Kasumi-1 (cell line): Measurements from ENCODE around the gene SLC34A1.
"Not testable (repeated sequence)": the region's sequence is repeated elsewhere in the genome, so short reads cannot be mapped to it uniquely, and the experiment has no call there.

Experiments used
- DNase-seq, 2 experiments: peaks; one replicate each; lab custom pipeline; 2025; lab: John Stamatoyannopoulos, UW

Gene SLC34A1, protein sequence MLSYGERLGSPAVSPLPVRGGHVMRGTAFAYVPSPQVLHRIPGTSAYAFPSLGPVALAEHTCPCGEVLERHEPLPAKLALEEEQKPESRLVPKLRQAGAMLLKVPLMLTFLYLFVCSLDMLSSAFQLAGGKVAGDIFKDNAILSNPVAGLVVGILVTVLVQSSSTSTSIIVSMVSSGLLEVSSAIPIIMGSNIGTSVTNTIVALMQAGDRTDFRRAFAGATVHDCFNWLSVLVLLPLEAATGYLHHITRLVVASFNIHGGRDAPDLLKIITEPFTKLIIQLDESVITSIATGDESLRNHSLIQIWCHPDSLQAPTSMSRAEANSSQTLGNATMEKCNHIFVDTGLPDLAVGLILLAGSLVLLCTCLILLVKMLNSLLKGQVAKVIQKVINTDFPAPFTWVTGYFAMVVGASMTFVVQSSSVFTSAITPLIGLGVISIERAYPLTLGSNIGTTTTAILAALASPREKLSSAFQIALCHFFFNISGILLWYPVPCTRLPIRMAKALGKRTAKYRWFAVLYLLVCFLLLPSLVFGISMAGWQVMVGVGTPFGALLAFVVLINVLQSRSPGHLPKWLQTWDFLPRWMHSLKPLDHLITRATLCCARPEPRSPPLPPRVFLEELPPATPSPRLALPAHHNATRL

GRCh38 chr5:177384134-177384533 is at the start of gene SLC34A1:
Gene SLC34A1 (plus strand): TSS chr5:177384434. CDS start chr5:177385742, 1,308 bp downstream.
- DNase-seq, result no peak

- DNase-seq, result no peak
These were observed 49.2 kb upstream of the SLC34A1 start for GRCh38 chr5:177334781-177335700.

DNA sequence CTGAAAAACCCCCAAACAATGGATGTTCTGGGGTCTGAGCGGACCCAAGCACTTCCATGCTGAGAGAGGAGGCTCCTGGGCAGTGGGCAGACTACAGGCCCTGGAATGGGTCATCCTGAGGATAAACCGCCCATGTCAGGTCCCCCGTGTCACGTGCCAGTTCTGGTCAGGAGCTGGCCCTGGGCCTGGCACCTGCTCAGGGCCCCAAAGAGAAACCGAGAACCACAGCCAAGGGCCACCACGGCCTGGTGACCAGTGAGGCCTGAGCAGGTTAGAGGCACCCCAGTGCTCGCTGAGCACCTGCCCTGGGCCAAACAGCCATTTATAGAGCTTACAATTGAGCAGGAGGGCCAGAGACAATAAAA is 48.6 kb upstream of the SLC34A1 start:
- no peak for DNase-seq

GRCh38 chr5:177336112-177336511 is 48.1 kb upstream of the SLC34A1 start:
- DNase-seq, result peak; percentile 77 to 87

GRCh38 chr5:177336603-177337494 is 47.4 kb upstream of the SLC34A1 start:
- no peak for DNase-seq

- no peak for DNase-seq
These were observed 45.8 kb upstream of the SLC34A1 start for GRCh38 chr5:177338251-177339106.

DNA sequence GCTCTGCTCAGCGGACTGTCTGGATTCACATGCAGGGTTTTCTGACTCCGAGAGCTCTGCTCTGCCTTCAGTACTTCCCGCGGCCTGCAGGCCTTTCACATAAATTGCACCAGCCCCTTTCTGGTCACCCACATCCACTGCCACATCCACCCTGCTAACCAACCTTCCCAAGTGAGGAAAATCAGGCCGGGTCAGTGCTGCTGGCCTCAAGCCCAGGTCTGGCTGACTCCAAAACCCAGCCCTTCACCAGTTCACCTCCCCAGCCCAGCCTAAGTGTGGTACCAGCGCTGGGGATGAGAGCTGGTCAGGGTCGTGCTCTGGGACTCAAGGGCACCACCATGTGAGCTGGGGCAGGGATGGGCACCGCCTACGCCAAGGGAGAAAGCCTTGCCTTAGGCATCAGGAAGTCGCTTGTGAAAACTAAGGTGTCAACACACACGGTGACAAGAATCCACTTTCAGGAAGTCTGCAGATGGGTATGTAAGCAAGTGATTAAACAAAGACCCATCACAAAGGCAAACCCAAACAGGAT is 45.1 kb upstream of the SLC34A1 start:
- DNase-seq, result no peak

DNA sequence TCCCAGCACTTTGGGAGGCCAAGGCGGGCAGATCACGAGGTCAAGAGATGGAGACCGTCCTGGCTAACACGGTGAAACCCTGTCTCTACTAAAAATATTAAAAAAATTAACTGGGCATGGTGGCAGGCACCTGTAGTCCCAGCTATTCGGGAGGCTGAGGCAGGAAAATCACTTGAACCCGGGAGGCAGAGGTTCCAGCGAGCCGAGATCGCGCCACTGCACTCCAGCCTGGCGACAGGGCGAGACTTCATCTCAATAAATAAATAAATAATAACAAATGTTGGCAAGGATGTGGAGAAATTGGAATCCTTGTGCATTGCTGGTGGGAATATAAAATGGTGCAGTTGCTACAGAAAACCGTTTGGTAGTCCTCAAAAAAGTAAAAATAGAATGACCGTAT is 41.2 kb upstream of the SLC34A1 start:
- DNase-seq, result not testable (repeated sequence)

- no peak for DNase-seq
These were observed 40.5 kb upstream of the SLC34A1 start for GRCh38 chr5:177343777-177344176.

DNA sequence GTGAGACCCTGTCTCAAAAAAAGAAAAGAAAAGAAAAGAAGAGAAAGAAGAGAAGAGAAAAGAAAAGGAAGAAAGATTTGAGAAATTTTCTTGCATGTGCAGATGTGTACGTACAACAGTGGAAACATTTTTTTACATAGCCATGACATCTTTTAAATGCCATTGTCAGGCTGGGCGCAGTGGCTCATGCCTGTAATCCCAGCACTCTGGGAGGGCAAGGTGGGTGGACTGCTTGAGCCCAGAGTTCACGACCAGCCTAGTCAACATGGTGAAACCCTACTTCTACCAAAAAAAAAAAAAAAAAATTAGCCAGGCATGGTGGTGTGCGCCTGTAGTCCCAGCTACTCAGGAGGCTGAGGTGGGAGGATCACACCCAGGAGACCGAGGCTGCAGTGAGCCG is 39.3 kb upstream of the SLC34A1 start:
- DNase-seq, result no peak

GRCh38 chr5:177346820-177347219 is 37.4 kb upstream of the SLC34A1 start:
- DNase-seq, result no peak

DNA sequence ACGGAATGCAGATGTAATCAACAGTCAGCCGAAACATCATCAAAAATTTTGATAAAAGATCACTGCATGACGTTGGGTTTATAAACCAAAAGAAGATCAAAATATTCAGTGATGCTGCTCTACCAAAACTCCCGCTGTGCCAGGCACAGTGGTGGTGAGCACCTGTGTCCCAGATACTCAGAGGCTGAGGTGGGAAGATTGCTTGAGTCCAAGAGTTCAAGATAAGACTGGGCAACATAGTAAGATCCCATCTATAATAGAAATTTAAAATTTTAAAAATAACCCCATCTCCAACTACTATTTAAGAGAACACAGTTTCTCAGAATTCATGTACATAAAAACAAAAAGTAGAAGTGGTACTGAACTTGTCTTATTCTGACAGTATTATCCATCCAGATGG is 36.5 kb upstream of the SLC34A1 start:
- DNase-seq, result no peak

GRCh38 chr5:177349362-177349647 is 34.9 kb upstream of the SLC34A1 start:
- DNase-seq, result no peak

- no peak for DNase-seq
These were observed 34.5 kb upstream of the SLC34A1 start for GRCh38 chr5:177349762-177350161.

DNA sequence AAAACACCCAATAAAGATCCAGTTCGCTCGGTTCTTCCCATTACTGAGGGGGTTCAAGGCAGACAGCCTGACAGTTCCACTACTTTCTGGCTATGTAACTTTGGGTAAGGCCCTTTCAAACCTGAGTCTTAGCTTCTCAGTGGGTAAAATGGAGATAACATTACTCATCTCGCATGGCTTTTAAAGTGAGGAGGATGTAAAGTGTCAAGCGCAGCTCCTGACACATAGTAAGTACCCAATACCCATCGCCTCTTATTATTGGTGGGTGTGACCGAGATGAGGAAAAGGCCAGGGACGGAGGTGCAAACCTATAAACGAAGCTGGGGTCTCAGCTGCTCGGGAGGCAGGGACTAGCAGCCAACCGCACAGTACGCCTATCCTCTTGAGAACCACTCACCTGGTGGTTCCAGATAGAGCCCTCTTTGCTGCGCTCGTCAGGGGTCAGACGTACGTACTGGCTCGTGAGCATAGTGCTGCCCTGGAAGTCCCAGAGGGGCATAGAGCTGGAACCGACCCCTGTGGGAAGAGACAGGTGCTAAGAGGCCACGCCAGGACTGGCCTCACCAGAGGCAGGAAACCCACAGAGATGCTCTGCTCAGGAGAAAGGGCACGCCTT is 33.4 kb upstream of the SLC34A1 start:
- no peak for DNase-seq

GRCh38 chr5:177351392-177352329 is 32.6 kb upstream of the SLC34A1 start, which contains the start of gene LMAN2:
Gene LMAN2 (minus strand): TSS chr5:177351668. CDS start chr5:177351647, 21 bp downstream.
- DNase-seq, result peak; percentile 96

- DNase-seq, result no peak
These were observed 31.1 kb upstream of the SLC34A1 start for GRCh38 chr5:177353093-177353492.

DNA sequence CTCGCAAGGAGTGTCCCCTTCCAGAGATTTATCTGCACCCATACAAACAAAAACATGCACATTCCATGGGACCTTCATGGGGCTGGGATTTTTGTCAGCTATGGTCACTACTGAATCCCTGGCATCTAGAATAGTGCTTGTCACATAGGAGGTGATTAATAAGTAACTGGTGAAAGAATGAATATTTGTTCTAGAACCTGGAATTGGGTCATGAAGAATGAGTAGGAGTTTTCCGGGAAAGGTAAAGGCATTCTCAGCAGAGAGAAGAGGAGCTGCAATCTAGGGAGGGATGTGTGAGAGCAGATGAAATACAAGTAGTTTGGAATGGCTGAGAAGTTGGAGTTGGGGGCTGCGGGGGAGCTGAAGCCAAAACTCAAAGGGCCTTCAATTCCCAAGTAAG is 30.0 kb upstream of the SLC34A1 start:
- no peak for DNase-seq

DNA sequence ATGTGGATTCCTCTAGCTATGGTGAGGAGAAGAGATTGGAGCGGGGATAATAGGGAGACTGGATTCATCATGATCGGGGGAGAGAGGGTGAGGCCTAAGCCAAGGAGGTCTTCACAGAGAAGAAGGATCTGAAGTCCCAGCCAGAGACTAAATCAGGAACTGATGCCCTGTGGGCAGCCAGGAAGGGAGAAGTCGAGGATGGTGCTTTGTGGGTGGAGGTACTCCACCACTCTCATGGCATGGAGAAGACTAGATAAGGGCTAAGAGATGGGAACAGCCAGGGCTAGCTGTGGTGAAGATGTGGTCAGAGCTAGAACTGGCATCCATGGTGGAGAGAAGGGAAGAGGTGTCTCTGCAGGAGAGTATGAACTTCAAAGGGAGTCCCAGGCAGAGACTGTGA is 29.5 kb upstream of the SLC34A1 start:
- no peak for DNase-seq
